ENCODE measurements around the gene RBFOX1. TPM values are rescaled to one million over a fixed set of nuclear protein-coding genes. Genes with fewer than 3 reads are reported as not detected.

Gene RBFOX1
- total RNA-seq, 4 donors from 2014 or later = 0.12 to 0.54 TPM; not detected in 2

- Histone ChIP-seq H3K4me3 (no peak overlapping the region), H3K27ac (no peak overlapping the region), H3K9me3 (no peaks in the 10 kb centered on the region), H3K27me3 (no peaks in the 10 kb centered on the region), H3K36me3 (no peaks in the 10 kb centered on the region), H3K4me1 (no peaks in the 10 kb centered on the region)
- TF ChIP-seq CTCF (IDR thresholded peaks at IDR 0.05) (no peak), POLR2A (IDR thresholded peaks at IDR 0.05) (no peak), EP300 (IDR thresholded peaks at IDR 0.05) (no peak), POLR2AphosphoS5 (IDR thresholded peaks at IDR 0.05) (no peak)
- ATAC-seq = no peak
- WGBS, 2 donors (ENCODE audit: low coverage in 1 of 2) = 81 to 86% methylated on average over 2 to 4 of the region's 4 CpGs
These were observed 39.5 kb downstream of the RBFOX1 start for GRCh38 chr16:7372095-7372494.

- Histone ChIP-seq H3K36me3 (no peaks in the 10 kb centered on the region), H3K4me1 (no peaks in the 10 kb centered on the region), H3K9me3 (no peaks in the 10 kb centered on the region), H3K27me3 (peaks cover 9% of the 10 kb centered on the region), H3K4me3 (no peak overlapping the region), H3K27ac (no peak overlapping the region)
- ATAC-seq = no peak
- WGBS, 2 donors (ENCODE audit: low coverage in 1 of 2) = 63 to 64% methylated on average over 5 of the region's 5 CpGs
- TF ChIP-seq CTCF (IDR thresholded peaks at IDR 0.05) (no peak), EP300 (IDR thresholded peaks at IDR 0.05) (no peak), POLR2A (IDR thresholded peaks at IDR 0.05) (no peak), POLR2AphosphoS5 (IDR thresholded peaks at IDR 0.05) (no peak)
These were observed 41.1 kb downstream of the RBFOX1 start for GRCh38 chr16:7373776-7374175.

GRCh38 chr16:7374614-7375174, 42.0 kb downstream of the RBFOX1 start:
- Histone ChIP-seq H3K27ac (no peak overlapping the region), H3K36me3 (no peaks in the 10 kb centered on the region), H3K4me3 (no peak overlapping the region), H3K4me1 (no peaks in the 10 kb centered on the region), H3K27me3 (peaks cover 9% of the 10 kb centered on the region), H3K9me3 (no peaks in the 10 kb centered on the region)
- WGBS, 2 donors (ENCODE audit: low coverage in 1 of 2) = 33 to 59% methylated on average over 9 of the region's 9 CpGs
- ATAC-seq = no peak
- TF ChIP-seq POLR2A (IDR thresholded peaks at IDR 0.05) (no peak), POLR2AphosphoS5 (IDR thresholded peaks at IDR 0.05) (no peak)

- no peaks in the 10 kb centered on the region for H3K36me3 ChIP-seq
These were observed 43.6 kb downstream of the RBFOX1 start for GRCh38 chr16:7376227-7376626.

GRCh38 chr16:7377231-7377630, 44.6 kb downstream of the RBFOX1 start:
- Histone ChIP-seq H3K4me1 (no peaks in the 10 kb centered on the region), H3K4me3 (no peak overlapping the region), H3K36me3 (no peaks in the 10 kb centered on the region), H3K9me3 (no peaks in the 10 kb centered on the region), H3K27me3 (peaks cover 9% of the 10 kb centered on the region), H3K27ac (no peak overlapping the region)
- ATAC-seq = no peak
- TF ChIP-seq POLR2A (IDR thresholded peaks at IDR 0.05) = no peak
- no peak for TF ChIP-seq POLR2AphosphoS5 (IDR thresholded peaks at IDR 0.05)
- no peak for TF ChIP-seq EP300 (IDR thresholded peaks at IDR 0.05)
- TF ChIP-seq CTCF (IDR thresholded peaks at IDR 0.05) = no peak
- 29 to 50% methylated on average over 2 to 5 of the region's 5 CpGs for WGBS, 2 donors (ENCODE audit: low coverage in 1 of 2)

More at GRCh38 chr16:7376227-7376626, 43.6 kb downstream of the RBFOX1 start:
- WGBS, 2 donors (ENCODE audit: low coverage in 1 of 2) = 65 to 68% methylated on average over 5 of the region's 5 CpGs
- ATAC-seq = no peak
- no peak for TF ChIP-seq POLR2AphosphoS5 (IDR thresholded peaks at IDR 0.05)
- no peak for TF ChIP-seq POLR2A (IDR thresholded peaks at IDR 0.05)
- no peak for TF ChIP-seq CTCF (IDR thresholded peaks at IDR 0.05)
- no peak for TF ChIP-seq EP300 (IDR thresholded peaks at IDR 0.05)
- H3K27ac ChIP-seq = no peak overlapping the region
- H3K9me3 ChIP-seq = no peaks in the 10 kb centered on the region
- no peaks in the 10 kb centered on the region for H3K4me1 ChIP-seq
- H3K4me3 ChIP-seq = no peak overlapping the region
- peaks cover 9% of the 10 kb centered on the region for H3K27me3 ChIP-seq
